ENCODE results near the gene CBLN3. TPM values are rescaled to one million over a fixed set of nuclear protein-coding genes. Genes with fewer than 3 reads are reported as not detected.
"Not testable (repeated sequence)": the region's sequence is repeated elsewhere in the genome, so short reads cannot be mapped to it uniquely, and the experiment has no call there.

The CBLN3 gene
- total RNA-seq, 1 experiment from 2014 or later: 0.94 TPM

- Mint-ChIP-seq H3K27me3 (ENCODE audit: low read depth) (peaks cover 8% of the 10 kb centered on the region; the same call in 1 of the 2 replicates), H3K27ac (no peak overlapping the region), H3K9me3 (peaks cover 26% of the 10 kb centered on the region), H3K4me3 (no peak overlapping the region), H3K36me3 (no peaks in the 10 kb centered on the region), H3K4me1 (no peaks in the 10 kb centered on the region)
- DNase-seq (ENCODE audit: low spot score) (no peak), ATAC-seq (no peak)
- POLR2A ChIA-PET: no interaction called here
- no peak for TF ChIP-seq GABPB1 (CRISPR knock-in tag; IDR thresholded peaks at IDR 0.05)
- TF ChIP-seq NR2C2 (CRISPR knock-in tag; IDR thresholded peaks at IDR 0.05): no peak
- no peak for TF ChIP-seq ATF1 (CRISPR knock-in tag; IDR thresholded peaks at IDR 0.05)
- no peak for TF ChIP-seq NR3C1 (CRISPR knock-in tag; conservative IDR thresholded peaks at IDR 0.05; ENCODE audit: low read depth)
- TF ChIP-seq JUN (CRISPR knock-in tag; IDR thresholded peaks at IDR 0.05): no peak
- TF ChIP-seq OVOL2 (CRISPR knock-in tag; IDR thresholded peaks at IDR 0.05; ENCODE audit: borderline replicate concordance): no peak
- TF ChIP-seq FOXP4 (CRISPR knock-in tag; IDR thresholded peaks at IDR 0.05): no peak
- no peak for TF ChIP-seq ZBTB43 (CRISPR knock-in tag; IDR thresholded peaks at IDR 0.05)
- no peak for TF ChIP-seq TEAD1 (CRISPR knock-in tag; IDR thresholded peaks at IDR 0.05)
- CTCF ChIA-PET: interaction anchor here (1.4 kb wide), 1 partner anchor 9 kb away, joined by 3 read pairs; no protein-coding TSS in a partner anchor
Observed at GRCh38 chr14:24473211-24473610, 43.7 kb upstream of the CBLN3 start.

GRCh38 chr14:24470450-24470849, 41.0 kb upstream of the CBLN3 start:
- POLR2A ChIA-PET: interaction anchor here (0.6 kb wide), 1 partner anchor 157 kb away, joined by 4 read pairs; no protein-coding TSS in a partner anchor
- CTCF ChIA-PET; DNase-seq (ENCODE audit: low spot score); H3K27ac Mint-ChIP-seq; ATAC-seq; H3K4me3 Mint-ChIP-seq; H3K4me1 Mint-ChIP-seq; H3K36me3 Mint-ChIP-seq; H3K27me3 Mint-ChIP-seq (ENCODE audit: low read depth): not testable (repeated sequence)
- peaks cover 22% of the 10 kb centered on the region for H3K9me3 Mint-ChIP-seq

GRCh38 chr14:24465805-24466204, 36.3 kb upstream of the CBLN3 start:
- Mint-ChIP-seq H3K27ac (no peak overlapping the region), H3K36me3 (no peaks in the 10 kb centered on the region), H3K4me1 (peaks cover 3% of the 10 kb centered on the region), H3K9me3 (peaks cover 10% of the 10 kb centered on the region), H3K4me3 (no peak overlapping the region), H3K27me3 (ENCODE audit: low read depth) (peaks cover 5% of the 10 kb centered on the region; the same call in 1 of the 2 replicates)
- TF ChIP-seq GABPB1 (CRISPR knock-in tag; IDR thresholded peaks at IDR 0.05) (no peak), ZNF281 (CRISPR knock-in tag; IDR thresholded peaks at IDR 0.05) (no peak), MAX (CRISPR knock-in tag; IDR thresholded peaks at IDR 0.05) (no peak), TEAD4 (CRISPR knock-in tag; IDR thresholded peaks at IDR 0.05) (no peak)
- POLR2A ChIA-PET: no interaction called here
- CTCF ChIA-PET: interaction anchor here (0.7 kb wide), 1 partner anchor 86 kb away, joined by 3 read pairs; no protein-coding TSS in a partner anchor
- DNase-seq (ENCODE audit: low spot score) (no peak), ATAC-seq (no peak)

GRCh38 chr14:24465368-24465767, 35.9 kb upstream of the CBLN3 start:
- Mint-ChIP-seq H3K9me3 (peaks cover 7% of the 10 kb centered on the region), H3K36me3 (no peaks in the 10 kb centered on the region), H3K27ac (no peak overlapping the region), H3K4me1 (peaks cover 3% of the 10 kb centered on the region), H3K4me3 (no peak overlapping the region), H3K27me3 (ENCODE audit: low read depth) (peaks cover under 1% of the 10 kb centered on the region; the same call in 1 of the 2 replicates)
- CTCF ChIA-PET: interaction anchor here (0.7 kb wide), 2 partner anchors 87 to 375 kb away, joined by 3 read pairs; no protein-coding TSS in a partner anchor
- no peak for DNase-seq (ENCODE audit: low spot score)
- POLR2A ChIA-PET: no interaction called here
- no peak for ATAC-seq
- TF ChIP-seq ATF1 (CRISPR knock-in tag; IDR thresholded peaks at IDR 0.05): no peak
- TF ChIP-seq PREB (CRISPR knock-in tag; IDR thresholded peaks at IDR 0.05; ENCODE audit: borderline replicate concordance): no peak
- no peak for TF ChIP-seq PRDM15 (CRISPR knock-in tag; IDR thresholded peaks at IDR 0.05)
- TF ChIP-seq TP53 (CRISPR knock-in tag; IDR thresholded peaks at IDR 0.05): no peak
- no peak for TF ChIP-seq NR1H2 (CRISPR knock-in tag; IDR thresholded peaks at IDR 0.05)
- TF ChIP-seq PRRX2 (CRISPR knock-in tag; IDR thresholded peaks at IDR 0.05): no peak
- no peak for TF ChIP-seq OVOL2 (CRISPR knock-in tag; IDR thresholded peaks at IDR 0.05; ENCODE audit: borderline replicate concordance)
- TF ChIP-seq SMAD3 (CRISPR knock-in tag; IDR thresholded peaks at IDR 0.05; ENCODE audit: borderline replicate concordance): no peak
